ENCODE data around the gene CRAMP1.

DNA sequence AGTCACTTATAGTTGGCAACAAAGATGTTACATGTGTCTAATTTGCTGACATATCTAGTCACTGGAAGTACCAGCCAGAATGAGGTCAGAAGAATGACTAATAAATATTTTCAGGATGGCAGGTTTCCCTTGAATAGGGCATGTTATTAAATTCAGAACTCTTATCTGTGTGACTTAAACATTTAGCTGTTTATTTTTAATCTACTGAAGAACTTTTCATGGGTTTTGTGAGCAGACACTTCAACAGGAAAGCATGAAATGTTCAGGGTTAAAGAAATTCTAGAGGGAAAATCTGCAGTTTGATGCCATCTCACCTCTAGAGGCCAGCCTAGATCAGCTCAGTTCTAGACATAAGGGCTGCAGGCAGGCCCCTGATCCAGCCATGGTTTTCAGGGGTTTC is 79.1 kb downstream of the CRAMP1 start:
- TF ChIP-seq POLR2A (IDR thresholded peaks at IDR 0.05) (no peak), POLR2AphosphoS5 (IDR thresholded peaks at IDR 0.05) (no peak), EP300 (IDR thresholded peaks at IDR 0.05) (no peak)
- TF ChIP-seq, protein P1, sequence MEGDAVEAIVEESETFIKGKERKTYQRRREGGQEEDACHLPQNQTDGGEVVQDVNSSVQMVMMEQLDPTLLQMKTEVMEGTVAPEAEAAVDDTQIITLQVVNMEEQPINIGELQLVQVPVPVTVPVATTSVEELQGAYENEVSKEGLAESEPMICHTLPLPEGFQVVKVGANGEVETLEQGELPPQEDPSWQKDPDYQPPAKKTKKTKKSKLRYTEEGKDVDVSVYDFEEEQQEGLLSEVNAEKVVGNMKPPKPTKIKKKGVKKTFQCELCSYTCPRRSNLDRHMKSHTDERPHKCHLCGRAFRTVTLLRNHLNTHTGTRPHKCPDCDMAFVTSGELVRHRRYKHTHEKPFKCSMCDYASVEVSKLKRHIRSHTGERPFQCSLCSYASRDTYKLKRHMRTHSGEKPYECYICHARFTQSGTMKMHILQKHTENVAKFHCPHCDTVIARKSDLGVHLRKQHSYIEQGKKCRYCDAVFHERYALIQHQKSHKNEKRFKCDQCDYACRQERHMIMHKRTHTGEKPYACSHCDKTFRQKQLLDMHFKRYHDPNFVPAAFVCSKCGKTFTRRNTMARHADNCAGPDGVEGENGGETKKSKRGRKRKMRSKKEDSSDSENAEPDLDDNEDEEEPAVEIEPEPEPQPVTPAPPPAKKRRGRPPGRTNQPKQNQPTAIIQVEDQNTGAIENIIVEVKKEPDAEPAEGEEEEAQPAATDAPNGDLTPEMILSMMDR (IDR thresholded peaks at IDR 0.05) = no peak

Measured in gastroesophageal sphincter (tissue), 3 donors.